Glutamatergic neuron (in vitro differentiated cells): ENCODE measurements around the gene ZNF385C. TPM values are rescaled to one million over a fixed set of nuclear protein-coding genes. Genes with fewer than 3 reads are reported as not detected.
A peak's percentile ranks its signal among the peaks of the same experiment; 100 is the strongest.

Experiments used
- DNase-seq: peaks from one replicate; pipeline ENCODE4 v3.0.0; 2022
- H3K27ac Mint-ChIP-seq: one replicate; pipeline ENCODE4 v1.8.0; 2020; ENCODE audit warnings: mild to moderate bottlenecking, mixed read lengths, inconsistent platforms; ENCODE audit not compliant: unreplicated experiment
- H3K27me3 Mint-ChIP-seq: one replicate; pipeline ENCODE4 v1.8.0; 2020; ENCODE audit warnings: mild to moderate bottlenecking, moderate library complexity, mixed read lengths, inconsistent platforms; ENCODE audit not compliant: unreplicated experiment
- H3K36me3 Mint-ChIP-seq: one replicate; pipeline ENCODE4 v1.8.0; 2020; ENCODE audit warnings: mild to moderate bottlenecking, mixed read lengths, inconsistent platforms; ENCODE audit not compliant: unreplicated experiment
- H3K4me1 Mint-ChIP-seq: one replicate; pipeline ENCODE4 v1.8.0; 2020; ENCODE audit warnings: mild to moderate bottlenecking, low read depth, mixed read lengths, inconsistent platforms; ENCODE audit not compliant: unreplicated experiment
- H3K4me3 Mint-ChIP-seq: one replicate; pipeline ENCODE4 v1.8.0; 2020; ENCODE audit warnings: mild to moderate bottlenecking, mixed read lengths, inconsistent platforms; ENCODE audit not compliant: unreplicated experiment
- H3K9me3 Mint-ChIP-seq: one replicate; pipeline ENCODE4 v1.8.0; 2020; ENCODE audit warnings: mild to moderate bottlenecking, moderate library complexity, mixed read lengths, inconsistent platforms; ENCODE audit not compliant: unreplicated experiment
- total RNA-seq: library from RNA; stranded (reverse); fragmentation: NEBNext Ultra II Directional; extraction: Animal tissue kit (Norgen Biotek cat#: 25700); gene quantifications from one replicate; pipeline ENCODE4 v1.2.1, GENCODE V29; 2021; ENCODE audit not compliant: unreplicated experiment
- TF ChIP-seq, protein P1 (sequence below): fragments of 200-600 bp; sonication (generic); IDR thresholded peaks from one replicate; pipeline ENCODE4 v1.5.0; 2021; ENCODE audit not compliant: partially characterized antibody, unreplicated experiment

The ZNF385C gene
- total RNA-seq, 1 donor from 2014 or later, result 1.5 TPM

DNA sequence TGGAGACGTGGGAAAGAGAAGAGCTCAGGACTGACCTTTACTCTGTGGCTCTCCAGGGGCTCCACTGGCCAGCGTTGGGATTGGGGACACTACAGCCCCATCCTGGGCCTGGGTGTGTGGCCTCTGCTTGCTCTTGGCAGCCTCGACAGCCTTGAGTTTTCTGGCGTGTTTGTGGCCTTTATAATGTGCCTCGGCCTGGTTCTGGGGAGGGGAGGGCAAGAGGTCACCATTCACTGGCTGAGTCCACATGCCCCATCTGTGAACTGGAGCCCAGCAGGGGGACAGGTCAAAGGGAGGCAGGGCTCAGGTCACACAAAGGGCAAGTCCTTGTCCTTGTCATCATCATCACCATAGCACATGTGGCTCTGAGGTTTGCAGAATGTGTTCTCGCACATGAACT is 66.7 kb downstream of the ZNF385C start:
- H3K27ac Mint-ChIP-seq, result no peak overlapping the region
- peaks cover 14% of the 10 kb centered on the region for H3K4me1 Mint-ChIP-seq

DNA sequence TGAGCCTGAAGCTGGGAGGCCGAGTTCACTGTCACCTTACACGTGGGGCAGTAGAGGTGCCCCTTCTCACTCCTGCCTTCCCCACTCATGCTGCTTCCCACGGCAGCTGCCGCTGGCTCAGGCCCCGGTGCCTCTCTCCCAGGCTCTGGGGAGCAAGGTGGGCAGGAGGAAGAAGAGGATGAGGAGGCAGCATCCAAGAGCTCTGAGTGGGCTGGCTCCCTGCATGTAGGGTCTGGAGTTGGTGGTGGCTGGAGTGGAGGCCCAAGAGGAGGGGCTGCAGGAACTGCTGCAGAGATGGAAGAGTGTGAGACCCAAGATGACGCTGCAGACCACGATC is 69.5 kb downstream of the ZNF385C start:
- H3K36me3 Mint-ChIP-seq, result no peaks in the 10 kb centered on the region
- no peak overlapping the region for H3K27ac Mint-ChIP-seq
- H3K4me3 Mint-ChIP-seq, result no peak overlapping the region
- TF ChIP-seq, protein P1, sequence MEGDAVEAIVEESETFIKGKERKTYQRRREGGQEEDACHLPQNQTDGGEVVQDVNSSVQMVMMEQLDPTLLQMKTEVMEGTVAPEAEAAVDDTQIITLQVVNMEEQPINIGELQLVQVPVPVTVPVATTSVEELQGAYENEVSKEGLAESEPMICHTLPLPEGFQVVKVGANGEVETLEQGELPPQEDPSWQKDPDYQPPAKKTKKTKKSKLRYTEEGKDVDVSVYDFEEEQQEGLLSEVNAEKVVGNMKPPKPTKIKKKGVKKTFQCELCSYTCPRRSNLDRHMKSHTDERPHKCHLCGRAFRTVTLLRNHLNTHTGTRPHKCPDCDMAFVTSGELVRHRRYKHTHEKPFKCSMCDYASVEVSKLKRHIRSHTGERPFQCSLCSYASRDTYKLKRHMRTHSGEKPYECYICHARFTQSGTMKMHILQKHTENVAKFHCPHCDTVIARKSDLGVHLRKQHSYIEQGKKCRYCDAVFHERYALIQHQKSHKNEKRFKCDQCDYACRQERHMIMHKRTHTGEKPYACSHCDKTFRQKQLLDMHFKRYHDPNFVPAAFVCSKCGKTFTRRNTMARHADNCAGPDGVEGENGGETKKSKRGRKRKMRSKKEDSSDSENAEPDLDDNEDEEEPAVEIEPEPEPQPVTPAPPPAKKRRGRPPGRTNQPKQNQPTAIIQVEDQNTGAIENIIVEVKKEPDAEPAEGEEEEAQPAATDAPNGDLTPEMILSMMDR, result no peak
- H3K9me3 Mint-ChIP-seq, result peaks cover 3% of the 10 kb centered on the region
- H3K4me1 Mint-ChIP-seq, result peaks cover 15% of the 10 kb centered on the region
- H3K27me3 Mint-ChIP-seq, result peaks cover 8% of the 10 kb centered on the region
- no peak for DNase-seq

More for the DNA sequence above, 66.7 kb downstream of the ZNF385C start:
- TF ChIP-seq, protein P1, result no peak
- Mint-ChIP-seq H3K27me3 (peaks cover 3% of the 10 kb centered on the region), H3K36me3 (no peaks in the 10 kb centered on the region), H3K4me3 (no peak overlapping the region), H3K9me3 (peaks cover 5% of the 10 kb centered on the region)
- no peak for DNase-seq

DNA sequence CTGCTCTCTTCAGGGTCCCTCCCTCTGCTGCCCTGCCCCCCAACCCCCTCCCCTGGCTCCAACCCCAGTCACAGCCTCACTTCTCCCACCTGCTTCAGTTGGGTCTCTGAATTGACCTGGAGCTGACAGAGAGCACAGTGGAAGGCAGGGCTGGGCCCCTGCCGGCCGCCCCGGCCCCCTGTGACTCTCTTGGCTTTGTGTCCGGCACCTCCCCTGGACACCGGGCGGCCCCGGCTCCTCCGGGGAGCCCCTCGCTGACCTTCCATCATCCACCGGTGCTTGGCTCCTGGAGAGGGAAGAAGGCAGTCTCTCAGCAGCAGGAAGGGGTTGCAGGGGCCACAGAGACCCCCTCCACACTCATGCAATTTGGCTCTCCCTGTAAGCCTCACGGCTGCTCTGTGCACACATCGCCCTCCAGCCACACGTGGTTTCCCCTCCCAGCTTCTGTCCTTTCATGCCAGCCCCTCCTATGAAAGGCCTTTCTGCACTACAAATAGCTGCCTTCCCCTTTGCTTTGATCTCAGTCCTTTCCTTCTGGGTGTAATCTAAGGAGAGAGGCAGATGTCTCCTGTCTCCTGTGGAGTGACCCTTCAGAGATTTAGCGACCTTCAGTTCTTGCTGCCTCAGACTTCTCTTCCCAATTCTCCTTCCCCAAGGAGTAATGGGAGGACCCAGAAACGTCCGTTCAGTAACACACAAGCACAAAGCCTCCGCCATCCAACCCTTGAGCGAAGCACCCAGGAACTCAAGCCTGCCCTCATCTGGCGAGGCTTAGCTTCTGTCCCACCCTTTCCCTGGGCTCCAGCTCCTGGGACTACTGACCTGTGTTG is 70.1 kb downstream of the ZNF385C start:
- peak overlapping the region; percentile 89 for H3K27ac Mint-ChIP-seq
- H3K27me3 Mint-ChIP-seq, result peaks cover 8% of the 10 kb centered on the region

DNA sequence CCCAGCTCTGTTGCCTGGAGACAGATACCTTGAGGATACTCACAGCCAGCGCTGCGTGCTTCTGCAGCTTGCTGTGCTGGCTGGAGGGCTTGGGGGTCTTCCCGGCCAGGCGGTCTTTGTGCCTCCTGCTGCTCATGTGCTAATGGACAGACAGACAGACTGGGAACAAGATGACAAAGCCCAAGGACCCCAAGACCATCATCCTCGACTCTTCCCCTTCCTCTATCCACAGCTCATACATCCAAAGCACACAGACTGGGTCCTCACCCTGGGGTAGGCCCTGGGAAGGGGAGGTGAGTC is 70.7 kb downstream of the ZNF385C start:
- Mint-ChIP-seq H3K27me3 (peaks cover 8% of the 10 kb centered on the region), H3K4me1 (peaks cover 13% of the 10 kb centered on the region), H3K9me3 (peaks cover 2% of the 10 kb centered on the region), H3K4me3 (no peak overlapping the region), H3K36me3 (no peaks in the 10 kb centered on the region), H3K27ac (no peak overlapping the region)
- no peak for DNase-seq
- TF ChIP-seq, protein P1, result no peak

More for the DNA sequence above, 70.1 kb downstream of the ZNF385C start:
- TF ChIP-seq, protein P1, result no peak
- DNase-seq, result peak; percentile 46
- H3K4me1 Mint-ChIP-seq, result peaks cover 13% of the 10 kb centered on the region
- H3K36me3 Mint-ChIP-seq, result no peaks in the 10 kb centered on the region
- peaks cover 2% of the 10 kb centered on the region for H3K9me3 Mint-ChIP-seq
- peak overlapping the region; percentile 68 for H3K4me3 Mint-ChIP-seq

DNA sequence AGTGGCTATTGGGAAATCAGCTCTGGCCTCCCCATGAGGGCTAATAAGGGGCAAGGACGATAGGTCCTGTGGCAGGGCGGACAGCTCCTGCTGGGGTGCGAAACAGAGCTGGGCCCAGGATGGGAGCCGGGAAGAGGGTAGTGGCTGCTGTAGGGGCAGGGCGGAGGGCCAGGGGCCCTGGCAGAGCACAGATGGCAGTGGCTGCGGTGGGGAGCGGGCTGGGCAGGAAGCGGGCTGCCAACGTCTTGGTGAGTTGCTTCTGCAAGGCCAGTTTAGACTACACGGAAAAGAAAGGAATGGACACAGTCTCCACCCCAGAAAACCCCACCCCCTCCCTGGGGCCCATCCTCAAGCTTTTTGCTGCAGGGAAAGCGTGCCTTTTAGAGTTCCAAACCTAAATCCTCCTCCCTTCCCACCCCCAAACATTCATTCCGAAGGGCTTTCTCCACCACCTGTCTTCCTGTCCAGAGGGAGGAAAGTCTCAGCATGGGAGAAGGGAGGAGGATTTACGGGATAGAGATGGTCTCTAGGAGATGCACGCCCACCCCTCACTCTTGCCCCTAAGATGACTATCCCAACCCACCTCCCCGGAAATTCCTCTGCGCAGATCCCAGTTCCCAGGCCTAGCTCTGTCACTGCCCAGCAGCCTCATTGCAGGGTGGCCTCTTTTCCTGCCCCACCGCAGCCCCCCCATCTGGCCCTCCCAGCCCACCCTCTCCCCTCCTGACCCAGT is 71.2 kb downstream of the ZNF385C start:
- Mint-ChIP-seq H3K36me3 (no peaks in the 10 kb centered on the region), H3K27ac (no peak overlapping the region), H3K9me3 (peaks cover 2% of the 10 kb centered on the region), H3K4me1 (peaks cover 13% of the 10 kb centered on the region), H3K4me3 (no peak overlapping the region), H3K27me3 (peaks cover 8% of the 10 kb centered on the region)
- TF ChIP-seq, protein P1, result no peak
- no peak for DNase-seq
